ENCODE results near the gene MXD1. TPM values are rescaled to one million over a fixed set of nuclear protein-coding genes. Genes with fewer than 3 reads are reported as not detected.

MXD1 gene
- total and polyA plus RNA-seq, 5 experiments from 2014 or later, result 6.4 to 15.8 (median 9.3) TPM

DNA sequence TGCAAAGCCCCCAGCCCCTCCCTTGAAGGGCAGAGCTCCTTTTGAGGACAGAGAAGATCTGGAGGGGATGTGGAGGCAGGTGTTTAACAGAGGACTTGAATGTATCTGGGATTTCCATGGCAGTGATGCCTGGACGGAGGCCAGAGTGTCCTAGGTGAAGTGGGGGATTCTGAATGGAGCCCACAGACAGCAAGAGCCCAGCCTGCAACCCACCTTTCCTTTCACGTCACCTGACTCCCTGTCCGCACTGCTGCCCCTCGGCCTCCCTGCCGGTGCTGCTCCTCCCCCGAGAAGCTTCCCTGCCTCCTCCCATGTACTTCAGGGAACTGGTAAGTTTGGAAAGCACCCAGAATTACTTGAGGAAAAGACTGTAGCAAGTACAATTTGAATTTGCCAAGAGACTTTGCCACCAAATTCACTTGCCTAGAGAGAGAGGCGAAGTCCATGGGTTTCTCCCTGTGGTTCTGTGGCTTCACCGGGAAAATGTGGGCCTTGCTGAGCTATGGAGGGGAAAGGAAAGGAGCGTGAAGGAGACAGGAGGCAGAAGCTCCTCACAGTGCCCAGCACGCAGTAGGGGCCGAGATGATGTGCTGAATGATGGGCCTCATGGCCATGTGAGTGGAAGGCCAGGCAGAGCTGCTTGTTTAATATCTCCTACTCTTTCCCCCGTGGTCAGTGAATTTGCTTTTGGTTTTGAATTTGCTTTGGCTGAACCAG is 60.4 kb downstream of the MXD1 start:
- H3K4me3 Mint-ChIP-seq, result peak overlapping the region in 1 of 10 donors; percentile 47
- ATAC-seq (no peak), DNase-seq (no peak)
- H3K36me3 Mint-ChIP-seq, result no peaks in the 10 kb centered on the region
- H3K4me1 Mint-ChIP-seq, result peaks cover 9 to 24% (median 17%) of the 10 kb centered on the region in 4 donors
- H3K9me3 Mint-ChIP-seq, result no peaks in the 10 kb centered on the region
- peaks cover 0 to 4% (median 0%) of the 10 kb centered on the region in 5 donors for H3K27me3 Mint-ChIP-seq
- peak overlapping the region in 5 of 10 donors; percentile 35 to 90 (median 64) for H3K27ac Mint-ChIP-seq
- POLR2A ChIA-PET, result interaction anchor here (0.7 kb wide), 1 partner anchor 196 kb away, joined by 3 read pairs; no protein-coding TSS in a partner anchor

- Mint-ChIP-seq H3K9me3 (no peaks in the 10 kb centered on the region), H3K36me3 (no peaks in the 10 kb centered on the region), H3K4me3 (peak overlapping the region in 3 of 10 donors; percentile 30 to 74 (median 42)), H3K27ac (peak overlapping the region in 4 of 10 donors; percentile 61 to 74 (median 68)), H3K4me1 (peaks cover 8 to 24% (median 17%) of the 10 kb centered on the region in 4 donors), H3K27me3 (peaks cover 0 to 4% (median 0%) of the 10 kb centered on the region in 5 donors)
- ATAC-seq (no peak), DNase-seq (no peak)
- POLR2A ChIA-PET, result no interaction called here
These were observed 61.0 kb downstream of the MXD1 start for GRCh38 chr2:69975853-69976462.

GRCh38 chr2:69977186-69977585 is 62.3 kb downstream of the MXD1 start:
- POLR2A ChIA-PET, result no interaction called here
- Mint-ChIP-seq H3K27ac (peak overlapping the region in 4 of 10 donors; percentile 6 to 74 (median 17)), H3K4me1 (peaks cover 8 to 24% (median 17%) of the 10 kb centered on the region in 4 donors), H3K27me3 (peaks cover 0 to 4% (median 0%) of the 10 kb centered on the region in 5 donors), H3K36me3 (no peaks in the 10 kb centered on the region), H3K4me3 (no peak overlapping the region), H3K9me3 (no peaks in the 10 kb centered on the region)
- ATAC-seq, result peak in 1 of 2 donors; percentile 60
- peak in 2 of 10 donors; percentile 10 to 51 for DNase-seq

DNA sequence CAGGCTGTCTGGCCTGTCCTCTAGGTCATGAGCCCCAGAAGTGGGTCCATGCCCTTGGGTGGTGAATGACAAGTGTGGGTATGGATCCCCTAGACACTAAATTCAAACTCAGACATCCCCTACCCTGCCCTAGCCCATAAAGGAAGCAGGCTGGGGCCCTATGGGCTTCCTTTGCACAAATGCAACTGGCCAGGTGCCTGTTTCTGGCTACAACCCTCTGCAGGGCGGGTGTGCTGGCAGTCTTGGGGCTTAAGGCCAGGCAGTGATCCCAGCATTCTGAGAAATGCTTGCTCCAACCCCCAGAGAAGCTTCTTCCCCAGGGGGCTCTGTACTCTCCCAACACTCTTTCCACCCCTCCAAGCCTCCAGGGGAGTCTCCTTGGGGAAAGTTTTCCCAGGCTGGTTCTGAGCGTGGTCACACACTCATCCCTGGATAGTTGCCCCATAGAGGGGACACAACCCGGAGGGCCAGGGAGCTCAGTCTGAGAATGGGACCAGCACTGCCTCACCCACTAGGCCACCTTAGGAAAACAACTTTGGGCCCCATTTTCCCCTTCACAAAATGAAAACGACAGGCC is 63.1 kb downstream of the MXD1 start:
- H3K36me3 Mint-ChIP-seq, result no peaks in the 10 kb centered on the region
- peak overlapping the region in 2 of 10 donors; percentile 40 to 47 for H3K27ac Mint-ChIP-seq
- no peaks in the 10 kb centered on the region for H3K9me3 Mint-ChIP-seq
- ATAC-seq (no peak), DNase-seq (peak in 1 of 10 donors; percentile 43)
- POLR2A ChIA-PET, result no interaction called here
- peaks cover 8 to 24% (median 17%) of the 10 kb centered on the region in 4 donors for H3K4me1 Mint-ChIP-seq
- H3K27me3 Mint-ChIP-seq, result no peaks in the 10 kb centered on the region
- H3K4me3 Mint-ChIP-seq, result no peak overlapping the region

GRCh38 chr2:69979902-69980807 is 65.2 kb downstream of the MXD1 start:
- Mint-ChIP-seq H3K4me1 (peaks cover 9 to 18% (median 18%) of the 10 kb centered on the region in 4 donors), H3K27ac (peak overlapping the region in 3 of 10 donors; percentile 20 to 62 (median 55)), H3K4me3 (no peak overlapping the region), H3K27me3 (no peaks in the 10 kb centered on the region), H3K9me3 (no peaks in the 10 kb centered on the region), H3K36me3 (no peaks in the 10 kb centered on the region)
- peak in 1 of 10 donors; percentile 49 for DNase-seq
- no peak for ATAC-seq
- POLR2A ChIA-PET, result no interaction called here

DNA sequence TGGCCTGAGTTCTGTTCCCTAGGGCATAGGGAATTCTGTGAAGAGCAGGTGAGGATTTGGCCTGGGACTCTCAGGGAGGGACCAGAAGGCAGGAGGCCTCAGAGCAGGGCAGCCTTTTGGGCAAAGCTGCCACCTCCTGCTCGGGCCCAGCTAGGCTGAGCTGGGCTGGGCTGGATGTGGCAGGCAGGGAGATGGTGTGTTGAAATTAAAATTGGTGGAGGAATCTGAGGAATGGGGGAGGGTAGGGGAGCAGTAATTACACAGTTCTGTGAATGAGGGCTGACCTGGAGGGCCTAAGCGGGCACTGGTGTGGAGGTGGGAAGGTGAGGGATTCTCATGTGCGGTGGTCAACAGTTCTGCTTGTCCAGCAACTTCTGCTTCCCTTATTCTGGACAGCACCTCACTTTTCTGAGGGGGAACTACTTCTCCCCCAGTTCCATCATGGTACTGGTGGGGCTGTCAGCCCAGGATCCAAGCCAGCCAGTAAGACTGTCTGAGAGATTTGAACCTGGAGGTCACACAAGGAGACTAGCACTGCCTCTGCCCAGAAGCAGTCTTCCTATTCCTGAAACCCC is 68.6 kb downstream of the MXD1 start:
- H3K9me3 Mint-ChIP-seq, result no peaks in the 10 kb centered on the region
- ATAC-seq, result no peak

DNA sequence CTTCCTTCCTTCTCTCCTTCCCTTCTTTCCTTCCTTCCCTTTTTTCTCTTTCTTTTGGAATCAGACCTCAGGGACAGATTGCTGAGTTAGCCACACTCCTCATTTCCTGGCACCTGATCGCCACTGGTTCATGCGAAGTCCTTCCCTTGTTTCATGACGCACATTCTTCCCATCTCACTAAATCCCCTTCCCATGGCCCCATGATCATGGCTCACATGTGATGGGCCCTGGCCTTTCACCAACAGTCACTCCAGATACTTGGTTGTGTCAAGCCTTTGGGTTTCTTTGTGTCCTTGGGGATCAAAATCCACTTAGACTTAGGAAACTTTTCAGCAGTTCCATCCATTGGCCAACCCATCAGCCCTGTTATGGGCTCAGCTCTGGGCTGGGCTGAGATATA is 70.3 kb downstream of the MXD1 start:
- Mint-ChIP-seq H3K9me3 (no peaks in the 10 kb centered on the region), H3K4me1 (peaks cover 0 to 9% (median 1%) of the 10 kb centered on the region in 4 donors), H3K4me3 (no peak overlapping the region), H3K36me3 (no peaks in the 10 kb centered on the region), H3K27ac (peak overlapping the region in 1 of 10 donors; percentile 43), H3K27me3 (no peaks in the 10 kb centered on the region)
- POLR2A ChIA-PET, result no interaction called here
- ATAC-seq (no peak), DNase-seq (peak in 1 of 10 donors; percentile 3)

More for the DNA sequence above, 68.6 kb downstream of the MXD1 start:
- peak in 1 of 10 donors; percentile 43 for DNase-seq
- Mint-ChIP-seq H3K4me3 (no peak overlapping the region), H3K36me3 (no peaks in the 10 kb centered on the region), H3K27ac (peak overlapping the region in 2 of 10 donors; percentile 12 to 79), H3K4me1 (peaks cover 0 to 9% (median 1%) of the 10 kb centered on the region in 4 donors), H3K27me3 (no peaks in the 10 kb centered on the region)
- POLR2A ChIA-PET, result no interaction called here

- Mint-ChIP-seq H3K4me3 (no peak overlapping the region), H3K27me3 (no peaks in the 10 kb centered on the region), H3K27ac (no peak overlapping the region), H3K9me3 (no peaks in the 10 kb centered on the region), H3K4me1 (peaks cover 0 to 9% (median 1%) of the 10 kb centered on the region in 4 donors), H3K36me3 (no peaks in the 10 kb centered on the region)
- POLR2A ChIA-PET, result no interaction called here
- ATAC-seq, result no peak
- DNase-seq, result peak in 1 of 10 donors; percentile 11
These were observed 70.8 kb downstream of the MXD1 start for GRCh38 chr2:69985688-69986087.

- DNase-seq, result peak in 1 of 10 donors; percentile 57
- no peak for ATAC-seq
- peaks cover 0 to 9% (median 1%) of the 10 kb centered on the region in 4 donors for H3K4me1 Mint-ChIP-seq
- H3K4me3 Mint-ChIP-seq, result no peak overlapping the region
- peaks cover 0 to 1% (median 0%) of the 10 kb centered on the region in 3 donors for H3K36me3 Mint-ChIP-seq
- peak overlapping the region in 2 of 10 donors; percentile 63 to 72 for H3K27ac Mint-ChIP-seq
- no peaks in the 10 kb centered on the region for H3K27me3 Mint-ChIP-seq
- no peaks in the 10 kb centered on the region for H3K9me3 Mint-ChIP-seq
- POLR2A ChIA-PET, result no interaction called here
These were observed 71.8 kb downstream of the MXD1 start for GRCh38 chr2:69986691-69987090.

- no peak overlapping the region for H3K27ac Mint-ChIP-seq
These were observed 73.3 kb downstream of the MXD1 start for GRCh38 chr2:69988086-69988635.

GRCh38 chr2:69989009-69989408 is 74.1 kb downstream of the MXD1 start:
- ATAC-seq (no peak), DNase-seq (peak in 1 of 10 donors; percentile 8)
- Mint-ChIP-seq H3K27me3 (no peaks in the 10 kb centered on the region), H3K9me3 (no peaks in the 10 kb centered on the region), H3K4me1 (peaks cover 0 to 4% (median 2%) of the 10 kb centered on the region in 4 donors), H3K27ac (peak overlapping the region in 2 of 10 donors; percentile 17 to 22), H3K4me3 (no peak overlapping the region), H3K36me3 (peaks cover 0 to 14% (median 10%) of the 10 kb centered on the region in 3 donors)
- POLR2A ChIA-PET, result no interaction called here

More at GRCh38 chr2:69988086-69988635, 73.3 kb downstream of the MXD1 start:
- peak in 1 of 10 donors; percentile 13 for DNase-seq
- Mint-ChIP-seq H3K36me3 (peaks cover 0 to 9% (median 5%) of the 10 kb centered on the region in 3 donors), H3K4me3 (no peak overlapping the region), H3K9me3 (no peaks in the 10 kb centered on the region), H3K4me1 (peaks cover 0 to 8% (median 1%) of the 10 kb centered on the region in 4 donors), H3K27me3 (no peaks in the 10 kb centered on the region)
- no peak for ATAC-seq
- POLR2A ChIA-PET, result no interaction called here
